K562 (cell line): ENCODE measurements around the gene DNMT3A. TPM values are rescaled to one million over a fixed set of nuclear protein-coding genes. Genes with fewer than 3 reads are reported as not detected.

ENCODE experiments used
- BHLHE40 ChIP-seq: IDR thresholded peaks from 2 replicates; pipeline ENCODE4 v1.6.1; 2011; ENCODE audit warnings: low read length, improper control_type of control experiment
- CHD4 ChIP-seq: fragments of 200-600 bp; sonication (generic); IDR thresholded peaks from 3 replicates; pipeline ENCODE4 v1.6.1; 2012; ENCODE audit warnings: low read depth, mild to moderate bottlenecking, mixed read lengths, low read length, inconsistent platforms; ENCODE audit not compliant: insufficient read depth, insufficient replicate concordance, poor library complexity, severe bottlenecking
- COPS2 ChIP-seq: fragments of 450-650 bp; conservative IDR thresholded peaks from 2 replicates; pipeline ENCODE4 v1.6.1; 2016; ENCODE audit warnings: mild to moderate bottlenecking, moderate library complexity
- ELF4 ChIP-seq: fragments of 450-650 bp; formaldehyde crosslinking; IDR thresholded peaks from 2 replicates; pipeline ENCODE4 v1.4.0; 2022; ENCODE audit warnings: missing genetic modification characterization
- EP400 ChIP-seq: fragments of 450-650 bp; IDR thresholded peaks from 2 replicates; pipeline ENCODE4 v1.6.1; 2017; ENCODE audit warnings: antibody characterized with exemption, mild to moderate bottlenecking, moderate library complexity
- ETV6 ChIP-seq, 3 experiments: fragments of 150-350 bp in 1 of 3; sonication (generic) in 1 of 3; formaldehyde crosslinking in 1 of 3; IDR thresholded peaks; 2 replicates each; pipeline versions ENCODE4 v1.6.1 to v1.8.0; 2014 to 2022; ENCODE audit warnings: borderline replicate concordance in 2 of 3, low read depth in 2 of 3, antibody characterized with exemption in 1 of 3, low read length in 1 of 3, mild to moderate bottlenecking in 1 of 3, missing genetic modification reagents in 1 of 3
- HMG20A ChIP-seq: fragments of 450-650 bp; formaldehyde crosslinking; conservative IDR thresholded peaks from 2 replicates; pipeline ENCODE4 v1.4.0; 2020; ENCODE audit warnings: mild to moderate bottlenecking, mixed read lengths
- ILK ChIP-seq: fragments of 450-650 bp; IDR thresholded peaks from 2 replicates; pipeline ENCODE4 v1.6.1; 2016; ENCODE audit warnings: missing genetic modification characterization, low read depth, mild to moderate bottlenecking, missing compliant biosample characterization, moderate library complexity, borderline replicate concordance
- KDM2B ChIP-seq: fragments of 250-450 bp; sonication (Bioruptor Pico); IDR thresholded peaks from 2 replicates; pipeline ENCODE4 v1.8.0; 2021; ENCODE audit warnings: mild to moderate bottlenecking, moderate library complexity
- MTA1 ChIP-seq: fragments of 450-650 bp; IDR thresholded peaks from 2 replicates; pipeline ENCODE4 v1.6.1; 2017; ENCODE audit warnings: borderline replicate concordance
- MYC ChIP-seq, 2 experiments: fragments of 250-450 bp in 1 of 2; sonication (Bioruptor Pico) in 1 of 2; IDR thresholded peaks; 2 replicates each; pipeline versions ENCODE4 v1.5.1 to v1.6.1; 2012 to 2021; ENCODE audit warnings: low read depth in 2 of 2, borderline replicate concordance in 1 of 2, improper control_type of control experiment in 1 of 2, low read length in 1 of 2, mild to moderate bottlenecking in 1 of 2, moderate library complexity in 1 of 2
- NR2C2 ChIP-seq, 2 experiments: fragments of 200-800 bp in 1 of 2; sonication (Bioruptor generic) in 1 of 2; sonication (generic) in 1 of 2; formaldehyde crosslinking in 1 of 2; IDR thresholded peaks; 2 replicates each; pipeline versions ENCODE4 v1.6.1 to v1.8.0; 2016 to 2022; ENCODE audit warnings: mild to moderate bottlenecking in 1 of 2, missing compliant biosample characterization in 1 of 2, missing genetic modification characterization in 1 of 2, missing genetic modification reagents in 1 of 2
- PML ChIP-seq: IDR thresholded peaks from 2 replicates; pipeline ENCODE4 v1.6.1; 2012; ENCODE audit warnings: low read length, inconsistent platforms
- RBFOX2 ChIP-seq: fragments of 200-400 bp; formaldehyde crosslinking; IDR thresholded peaks from 2 replicates; pipeline ENCODE4 v1.6.1; 2017; ENCODE audit warnings: low read depth, mild to moderate bottlenecking, low read length, moderate library complexity
- TOE1 ChIP-seq, 2 experiments: fragments of 450-650 bp in 1 of 2; sonication (generic) in 1 of 2; formaldehyde crosslinking in 1 of 2; IDR thresholded peaks; 2 replicates each; pipeline versions ENCODE4 v1.7.1 to v1.8.0; 2016 to 2022; ENCODE audit warnings: borderline replicate concordance in 2 of 2, mild to moderate bottlenecking in 2 of 2, antibody characterized with exemption in 1 of 2, inconsistent platforms in 1 of 2, low read depth in 1 of 2, missing genetic modification reagents in 1 of 2, moderate library complexity in 1 of 2
- ZNF263 ChIP-seq: sonication (generic); formaldehyde crosslinking; IDR thresholded peaks from 2 replicates; pipeline ENCODE4 v1.8.0; 2022; ENCODE audit warnings: mild to moderate bottlenecking, missing genetic modification reagents, borderline replicate concordance
- ZNF644 ChIP-seq: fragments of 200-800 bp; sonication (Bioruptor generic); IDR thresholded peaks from 2 replicates; pipeline ENCODE4 v1.6.1; 2016; ENCODE audit warnings: low read depth, missing genetic modification characterization, missing compliant biosample characterization
- ZNF77 ChIP-seq: fragments of 250-450 bp; sonication (Bioruptor Pico); IDR thresholded peaks from 2 replicates; pipeline ENCODE4 v1.5.0; 2020
- polyA plus RNA-seq, 8 experiments: library from polyadenylated mRNA; depleted of rRNA in 4 of 8; stranded (reverse) in 5 of 8; unstranded in 3 of 8; fragments of >200 nt; fragmentation: Nextera tagmentation in 2 of 8; fragmentation: Illumina TruSeq in 1 of 8; extraction: Ambion mirVana in 2 of 8; extraction: Trizol in 1 of 8; gene quantifications; 2 replicates each; pipeline versions ENCODE4 v1.2.1 to v1.2.3, GENCODE V29; 2011 to 2014; ENCODE audit warnings: inconsistent platforms in 1 of 8, missing spikeins in 1 of 8
- total RNA-seq, 7 experiments: library from RNA; depleted of rRNA in 6 of 7; stranded (reverse); fragments of >200 nt in 6 of 7; fragmentation: Illumina TruSeq in 2 of 7; extraction: Trizol in 2 of 7; gene quantifications; 2 replicates each; pipeline versions ENCODE4 v1.2.1 to v1.2.3, GENCODE V29; 2011 to 2021; ENCODE audit warnings: low replicate concordance in 1 of 7
- TF ChIP-seq, protein P1 (sequence below): fragments of 250-450 bp; sonication (Bioruptor Pico); IDR thresholded peaks from 2 replicates; pipeline ENCODE4 v1.5.0; 2021
- TF ChIP-seq, protein P2 (sequence below): fragments of 250-450 bp; sonication (Bioruptor Pico); IDR thresholded peaks from 2 replicates; pipeline ENCODE4 v1.5.0; 2021; ENCODE audit warnings: mild to moderate bottlenecking, borderline replicate concordance

Gene DNMT3A
- total and polyA plus RNA-seq, 9 of the 15 experiments (the other 6 are each of a cell fraction or from before 2014, with no cell fraction given), result 3.0 to 16.0 (median 6.1) TPM

DNA sequence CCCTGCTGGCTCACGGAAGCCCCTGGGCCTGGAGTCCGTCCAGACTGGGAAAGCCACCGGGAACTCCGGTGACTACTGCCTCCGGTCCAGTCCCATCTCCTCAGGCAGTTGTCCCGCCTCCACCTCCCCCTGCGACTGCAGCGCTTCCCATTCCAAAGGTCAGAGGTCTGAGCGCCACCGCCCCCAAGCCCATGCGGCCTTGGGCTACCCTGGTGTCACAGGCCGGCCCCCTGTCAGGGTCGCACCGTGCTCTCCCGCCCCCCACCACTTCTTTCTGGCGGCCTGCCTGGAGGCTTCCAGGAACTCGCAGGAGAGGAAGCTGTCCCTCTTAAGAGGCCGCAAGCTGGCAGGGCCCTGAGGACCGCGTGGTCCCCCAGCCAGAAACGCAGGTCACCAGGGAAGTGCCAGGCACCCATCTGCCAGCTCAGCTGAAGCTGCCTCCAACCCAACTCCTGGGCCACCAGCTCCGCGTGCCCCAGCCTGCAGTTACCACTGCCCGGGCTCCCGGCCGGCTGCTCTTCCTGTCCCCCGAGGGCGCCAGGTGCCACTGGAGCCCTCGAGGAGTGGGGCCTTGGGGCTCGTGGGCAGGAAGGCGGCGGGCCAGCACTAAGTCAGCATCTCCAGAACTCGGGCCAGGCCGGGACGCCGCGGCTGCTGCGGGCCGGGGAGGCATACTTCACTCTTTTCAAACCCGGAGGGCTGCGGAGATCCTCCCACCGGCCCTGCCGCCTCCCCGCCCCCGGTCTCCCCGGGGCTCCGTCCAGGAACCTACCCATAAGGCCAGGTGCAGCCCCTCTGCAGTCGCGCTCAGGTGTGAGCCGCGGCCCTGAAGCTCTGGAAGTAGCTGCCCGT is 90.1 kb downstream of the DNMT3A start (continued):
- TF ChIP-seq MTA1, result 0 out of 2 replicates have a peak, but pooled peaks have one; percentile 25
- no peak for TF ChIP-seq COPS2
- no peak for TF ChIP-seq KDM2B (CRISPR knock-in tag)
- TF ChIP-seq, protein P1, sequence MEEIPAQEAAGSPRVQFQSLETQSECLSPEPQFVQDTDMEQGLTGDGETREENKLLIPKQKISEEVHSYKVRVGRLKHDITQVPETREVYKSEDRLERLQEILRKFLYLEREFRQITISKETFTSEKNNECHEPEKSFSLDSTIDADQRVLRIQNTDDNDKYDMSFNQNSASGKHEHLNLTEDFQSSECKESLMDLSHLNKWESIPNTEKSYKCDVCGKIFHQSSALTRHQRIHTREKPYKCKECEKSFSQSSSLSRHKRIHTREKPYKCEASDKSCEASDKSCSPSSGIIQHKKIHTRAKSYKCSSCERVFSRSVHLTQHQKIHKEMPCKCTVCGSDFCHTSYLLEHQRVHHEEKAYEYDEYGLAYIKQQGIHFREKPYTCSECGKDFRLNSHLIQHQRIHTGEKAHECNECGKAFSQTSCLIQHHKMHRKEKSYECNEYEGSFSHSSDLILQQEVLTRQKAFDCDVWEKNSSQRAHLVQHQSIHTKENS (CRISPR knock-in tag), result no peak
- no peak for TF ChIP-seq NR2C2 (CRISPR knock-in tag; IDR thresholded peaks at IDR 0.05)
- peak; percentile 76; the same call in 1 of the 2 replicates for TF ChIP-seq NR2C2 (tag; IDR thresholded peaks at IDR 0.05)
- TF ChIP-seq MYC (IDR thresholded peaks at IDR 0.05; ENCODE audit: low read depth, low read length), result no peak
- TF ChIP-seq MYC (CRISPR knock-in tag; IDR thresholded peaks at IDR 0.05; ENCODE audit: borderline replicate concordance, low read depth), result peak; percentile 74; the same call in 1 of the 2 replicates
- no peak for TF ChIP-seq ILK (tag)
- TF ChIP-seq BHLHE40, result no peak
- TF ChIP-seq EP400, result peak; percentile 74; the same call in 1 of the 2 replicates
- TF ChIP-seq ZNF77 (CRISPR knock-in tag), result no peak
- TF ChIP-seq ETV6 (IDR thresholded peaks at IDR 0.05; ENCODE audit: borderline replicate concordance in 1 of 2, low read depth in 2 of 2, low read length in 1 of 2), result no peak
- TF ChIP-seq ETV6 (CRISPR knock-in tag; IDR thresholded peaks at IDR 0.05; ENCODE audit: borderline replicate concordance), result no peak; the same call in 1 of the 2 replicates
- TF ChIP-seq TOE1 (IDR thresholded peaks at IDR 0.05; ENCODE audit: borderline replicate concordance), result no peak
- no peak for TF ChIP-seq TOE1 (CRISPR knock-in tag; IDR thresholded peaks at IDR 0.05; ENCODE audit: borderline replicate concordance, low read depth)
- no peak for TF ChIP-seq HMG20A
- no peak for TF ChIP-seq ELF4 (CRISPR knock-in tag)
- TF ChIP-seq, protein P2, sequence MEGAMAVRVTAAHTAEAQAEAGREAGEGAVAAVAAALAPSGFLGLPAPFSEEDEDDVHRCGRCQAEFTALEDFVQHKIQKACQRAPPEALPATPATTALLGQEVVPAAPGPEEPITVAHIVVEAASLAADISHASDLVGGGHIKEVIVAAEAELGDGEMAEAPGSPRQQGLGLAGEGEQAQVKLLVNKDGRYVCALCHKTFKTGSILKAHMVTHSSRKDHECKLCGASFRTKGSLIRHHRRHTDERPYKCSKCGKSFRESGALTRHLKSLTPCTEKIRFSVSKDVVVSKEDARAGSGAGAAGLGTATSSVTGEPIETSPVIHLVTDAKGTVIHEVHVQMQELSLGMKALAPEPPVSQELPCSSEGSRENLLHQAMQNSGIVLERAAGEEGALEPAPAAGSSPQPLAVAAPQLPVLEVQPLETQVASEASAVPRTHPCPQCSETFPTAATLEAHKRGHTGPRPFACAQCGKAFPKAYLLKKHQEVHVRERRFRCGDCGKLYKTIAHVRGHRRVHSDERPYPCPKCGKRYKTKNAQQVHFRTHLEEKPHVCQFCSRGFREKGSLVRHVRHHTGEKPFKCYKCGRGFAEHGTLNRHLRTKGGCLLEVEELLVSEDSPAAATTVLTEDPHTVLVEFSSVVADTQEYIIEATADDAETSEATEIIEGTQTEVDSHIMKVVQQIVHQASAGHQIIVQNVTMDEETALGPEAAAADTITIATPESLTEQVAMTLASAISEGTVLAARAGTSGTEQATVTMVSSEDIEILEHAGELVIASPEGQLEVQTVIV (CRISPR knock-in tag), result no peak
- TF ChIP-seq PML, result no peak
- TF ChIP-seq CHD4, result no peak
- TF ChIP-seq ZNF263, result no peak
- peak; percentile 75 for TF ChIP-seq RBFOX2
- no peak for TF ChIP-seq ZNF644 (tag)
